HG03196 (cell line): ENCODE data around the gene METTL14.
"Not testable (repeated sequence)": the region's sequence is repeated elsewhere in the genome, so short reads cannot be mapped to it uniquely, and the experiment has no call there.

Experiments
- ATAC-seq: cut with Tn5 transposase; IDR thresholded peaks from one replicate; pipeline ENCODE4 v1.9.1; 2021; ENCODE audit not compliant: unreplicated experiment

Gene METTL14

DNA sequence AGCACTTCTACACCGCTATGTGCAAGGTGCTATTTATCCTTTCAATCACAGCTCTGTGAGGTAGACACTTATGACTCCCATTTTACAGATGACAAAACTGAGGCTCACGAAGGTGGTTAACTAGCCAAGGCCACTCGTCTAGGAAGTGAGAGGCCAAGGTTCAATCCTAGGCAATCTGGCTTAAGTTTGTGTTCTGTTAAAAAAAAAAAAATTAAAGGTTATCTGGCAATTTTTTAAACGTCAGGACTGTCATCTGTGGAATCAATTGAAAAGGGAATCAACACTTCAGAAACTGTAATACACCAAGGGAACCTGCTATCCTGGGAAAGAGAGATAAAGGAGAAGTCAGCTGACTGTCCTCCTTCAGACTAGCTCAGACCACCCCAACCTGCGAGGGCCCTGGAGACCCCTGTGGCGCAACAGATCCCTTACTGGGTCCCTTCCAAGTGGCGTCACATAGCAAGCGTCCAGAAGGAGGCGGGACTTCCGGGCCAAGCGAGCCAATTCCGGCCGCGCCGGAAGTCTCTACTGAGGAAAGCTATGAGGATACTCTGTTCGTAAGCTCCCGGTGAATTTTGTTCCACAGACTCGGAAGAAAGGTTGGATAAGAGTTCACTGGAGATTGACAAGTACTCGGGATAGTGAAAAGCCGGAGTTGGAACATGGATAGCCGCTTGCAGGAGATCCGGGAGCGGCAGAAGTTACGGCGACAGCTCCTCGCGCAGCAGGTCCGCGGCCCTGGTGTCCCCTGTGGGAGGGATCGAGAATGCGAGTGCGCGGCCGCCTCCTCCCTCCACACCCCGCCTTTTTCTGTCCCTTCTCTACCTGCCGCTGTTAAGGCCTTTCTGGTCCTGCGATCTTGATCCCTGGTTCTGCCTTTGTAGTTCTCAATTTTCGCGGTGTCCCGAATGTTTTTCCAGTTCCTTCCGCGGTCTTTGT is at the start of gene METTL14:
Gene METTL14, plus strand, starts transcription at position 520 of the 939 bp plus-strand sequence. Its CDS starts 143 bp downstream, at position 663.
- ATAC-seq, result peak; percentile 100

DNA sequence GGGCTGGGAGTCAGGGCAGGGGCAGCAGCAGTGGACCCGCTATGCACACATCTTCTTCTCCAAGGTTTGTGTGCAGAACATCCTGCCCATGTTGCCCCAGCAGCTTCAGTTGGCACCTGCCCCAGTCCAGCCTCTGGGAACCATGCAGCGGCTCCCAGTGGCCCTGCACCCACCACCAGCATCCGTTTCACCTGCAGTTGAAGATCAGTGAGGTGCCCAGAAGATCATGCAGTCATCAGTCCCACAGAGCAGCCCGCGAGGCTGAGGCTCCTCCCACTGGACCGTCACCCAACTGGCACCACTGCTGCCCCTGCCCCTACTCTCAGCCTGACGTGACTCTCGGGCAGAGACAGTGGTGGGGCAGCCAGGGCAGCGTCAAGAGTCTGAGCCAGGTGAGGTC is 49.1 kb upstream of the METTL14 start:
- not testable (repeated sequence) for ATAC-seq

DNA sequence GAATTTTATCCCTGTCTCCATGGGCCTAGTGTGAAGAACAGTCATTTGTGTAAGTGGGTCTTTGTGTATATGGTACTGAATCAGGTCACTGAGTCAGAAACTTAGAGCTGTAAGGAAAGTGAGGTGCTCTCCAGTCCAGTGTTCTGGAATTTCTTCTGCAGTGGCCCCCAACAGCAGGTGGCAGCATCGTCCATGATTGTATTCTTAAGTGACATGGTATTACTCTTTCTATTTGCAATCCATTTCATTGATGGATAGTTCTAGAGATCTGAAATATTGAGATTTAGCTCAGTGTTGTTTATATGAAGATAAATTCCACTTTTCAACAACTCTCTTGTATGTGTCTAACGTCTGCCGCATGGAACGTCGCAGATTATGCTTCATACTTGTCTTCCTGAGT is 20.5 kb upstream of the METTL14 start:
- ATAC-seq, result not testable (repeated sequence)

DNA sequence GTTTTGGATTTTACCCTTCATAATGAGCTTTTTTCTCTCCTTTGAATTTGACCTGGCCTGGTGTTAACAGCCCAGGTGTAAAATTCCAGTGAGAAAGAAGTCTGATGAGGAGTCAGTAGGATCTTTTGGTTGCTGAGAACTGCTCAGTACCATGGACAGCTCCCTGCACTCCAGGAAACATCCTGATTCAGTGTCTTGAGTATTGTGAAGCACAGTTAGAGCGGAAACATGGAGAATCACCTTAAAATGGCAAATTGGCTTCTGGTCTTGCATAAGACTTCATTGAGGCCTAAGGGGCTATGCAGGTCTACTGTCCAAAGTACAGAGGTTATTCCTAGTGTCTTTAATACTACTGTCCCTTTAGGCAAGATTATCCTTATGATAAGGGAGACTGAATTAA is 16.0 kb upstream of the METTL14 start:
- ATAC-seq, result not testable (repeated sequence)

DNA sequence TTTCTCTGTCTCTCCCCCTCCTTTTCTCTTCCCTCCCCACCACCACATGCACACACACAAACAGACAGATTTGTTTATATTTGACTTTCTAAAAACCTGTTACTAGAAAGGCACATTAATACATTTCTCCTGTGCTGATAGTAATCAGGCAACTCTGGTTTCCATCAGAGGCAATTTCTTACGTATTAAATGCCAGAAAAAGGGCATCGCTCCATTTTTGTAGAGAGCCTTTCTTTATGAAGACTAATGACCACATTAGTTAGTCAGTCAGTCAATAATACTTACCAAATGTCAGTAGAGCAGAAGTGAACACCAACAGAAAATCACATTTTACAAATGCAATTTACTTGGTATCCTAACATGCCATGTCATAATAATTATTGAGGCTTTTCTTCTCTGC is 14.2 kb upstream of the METTL14 start:
- not testable (repeated sequence) for ATAC-seq

DNA sequence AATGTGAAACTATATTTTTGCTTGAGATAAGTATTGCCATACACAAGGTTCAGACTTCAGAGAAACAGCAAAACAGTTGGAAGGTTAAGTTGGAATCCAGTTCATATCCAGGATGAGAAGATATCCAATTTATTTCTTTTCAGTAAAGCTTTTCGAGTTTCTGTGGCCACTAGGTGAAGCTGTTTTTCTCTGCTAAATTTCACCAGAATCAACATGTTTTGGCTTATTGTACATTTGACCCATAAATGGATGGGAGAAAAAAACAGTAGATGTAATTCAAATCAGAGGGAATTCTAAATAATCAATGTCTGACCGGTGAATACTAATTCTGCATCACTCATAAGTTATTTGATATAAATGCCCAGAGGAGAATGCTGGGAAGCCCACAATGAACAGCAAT is 9.1 kb upstream of the METTL14 start:
- ATAC-seq, result no peak

DNA sequence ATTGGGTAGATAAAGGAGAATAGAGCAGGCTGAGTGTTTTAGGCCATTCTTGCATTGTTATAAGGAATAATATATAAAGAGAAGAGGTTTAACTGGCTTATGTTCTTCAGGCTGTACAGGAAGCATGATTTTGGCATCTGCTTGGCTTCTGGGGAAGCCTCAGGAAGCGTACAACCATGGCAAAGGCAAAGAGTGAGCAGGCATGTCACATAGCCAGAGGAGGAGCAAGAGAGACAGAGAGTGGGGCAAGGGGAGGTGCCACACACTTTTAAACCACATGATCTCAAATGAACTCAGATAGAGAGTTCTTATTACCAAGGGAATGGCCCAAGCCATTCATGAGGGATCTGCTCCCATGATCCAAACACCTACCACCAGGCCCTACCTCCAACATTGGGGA is 4.4 kb upstream of the METTL14 start:
- no peak for ATAC-seq

DNA sequence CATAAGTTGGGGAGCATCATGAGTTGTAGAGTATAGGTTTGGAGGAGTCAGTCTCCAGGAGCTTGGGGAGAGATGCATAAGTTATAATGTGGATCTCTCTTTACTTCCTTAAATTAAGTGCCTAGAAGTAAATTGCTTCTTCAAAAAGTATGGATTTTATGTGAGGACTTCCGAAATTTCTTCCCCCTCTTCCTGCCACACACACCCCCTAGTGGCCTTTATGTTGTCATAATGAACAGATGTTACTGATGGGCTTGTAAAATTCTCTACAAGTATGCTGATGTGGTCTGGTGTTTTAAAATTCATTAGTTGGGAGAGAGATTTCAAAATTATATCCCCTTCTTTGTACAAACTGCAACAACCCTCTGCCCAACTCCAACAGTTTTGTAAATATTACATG is 2.3 kb upstream of the METTL14 start:
- ATAC-seq, result no peak

DNA sequence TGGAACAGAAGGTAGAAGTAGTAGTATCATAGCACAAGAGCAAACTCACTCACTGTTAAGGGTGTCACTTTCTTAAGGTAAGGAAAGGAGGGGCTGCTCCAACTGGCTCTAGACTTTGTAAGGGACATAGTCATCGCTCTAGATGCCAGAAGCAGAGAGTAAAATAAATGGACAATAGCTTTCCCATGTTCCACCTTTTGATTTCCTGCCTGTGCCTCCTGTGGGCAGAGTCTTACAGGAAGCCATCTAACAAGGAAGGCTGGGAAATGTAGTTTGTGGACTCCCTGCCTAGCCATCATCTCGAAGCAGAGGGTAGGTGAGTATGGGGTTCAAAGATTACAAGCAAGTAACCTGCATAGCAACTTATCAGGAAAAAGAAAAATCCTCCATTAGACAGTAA is 1.7 kb upstream of the METTL14 start:
- ATAC-seq, result no peak

DNA sequence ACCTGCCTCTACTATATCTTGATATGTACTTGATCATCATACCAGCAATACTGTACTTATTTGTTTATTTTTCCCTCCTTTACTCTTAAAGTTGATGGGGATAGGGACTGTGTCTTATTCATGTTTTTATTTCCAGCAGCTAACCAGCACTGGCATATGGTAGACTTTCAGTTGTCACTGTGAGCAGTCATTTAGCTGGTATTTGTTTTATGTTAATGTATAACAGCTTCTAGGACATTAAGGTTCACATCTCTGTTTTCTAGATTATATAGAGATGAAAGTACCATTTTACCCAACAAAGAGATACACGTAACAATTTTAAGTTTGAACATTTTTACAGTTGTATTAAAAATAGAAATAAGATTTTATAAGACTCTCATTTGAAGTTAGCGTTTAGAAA is 17.9 kb downstream of the METTL14 start:
- ATAC-seq, result no peak

DNA sequence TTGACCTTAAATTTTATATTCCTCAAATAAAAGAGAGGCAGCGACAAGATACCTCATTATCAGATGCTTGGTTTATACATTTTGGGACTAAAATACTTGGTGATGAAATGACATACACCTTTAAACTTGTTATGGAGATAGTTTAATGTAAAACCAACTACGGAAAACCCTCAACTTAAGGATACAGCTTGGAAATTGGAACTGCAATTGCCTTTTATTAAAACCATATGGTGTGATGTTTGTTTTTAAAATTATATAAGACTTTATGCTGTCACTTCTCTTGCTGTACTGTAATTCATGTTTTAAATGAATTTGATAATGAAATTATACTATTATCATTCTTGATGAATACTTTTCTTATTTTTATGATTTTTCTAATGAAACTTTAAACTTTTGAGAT is 25.9 kb downstream of the METTL14 start:
- ATAC-seq, result no peak

DNA sequence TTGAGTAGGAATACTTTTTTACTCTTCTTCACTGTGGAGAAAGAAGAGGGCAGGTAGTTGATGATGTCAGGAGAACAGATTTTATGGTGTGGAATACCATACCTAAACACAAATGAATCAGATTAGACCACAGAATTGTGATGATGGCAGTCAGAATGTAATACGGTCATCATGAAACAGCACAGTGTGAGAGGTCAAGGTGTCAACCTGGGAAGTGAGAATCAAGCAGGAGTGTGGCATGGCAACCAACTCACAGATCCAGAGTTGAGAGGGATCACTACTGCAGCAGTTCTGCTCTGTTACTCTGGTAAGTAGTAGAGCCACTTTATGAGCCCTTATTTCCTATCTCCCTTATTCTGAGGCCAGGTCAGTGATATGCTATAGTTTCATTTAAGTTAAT is 27.7 kb downstream of the METTL14 start:
- no peak for ATAC-seq

DNA sequence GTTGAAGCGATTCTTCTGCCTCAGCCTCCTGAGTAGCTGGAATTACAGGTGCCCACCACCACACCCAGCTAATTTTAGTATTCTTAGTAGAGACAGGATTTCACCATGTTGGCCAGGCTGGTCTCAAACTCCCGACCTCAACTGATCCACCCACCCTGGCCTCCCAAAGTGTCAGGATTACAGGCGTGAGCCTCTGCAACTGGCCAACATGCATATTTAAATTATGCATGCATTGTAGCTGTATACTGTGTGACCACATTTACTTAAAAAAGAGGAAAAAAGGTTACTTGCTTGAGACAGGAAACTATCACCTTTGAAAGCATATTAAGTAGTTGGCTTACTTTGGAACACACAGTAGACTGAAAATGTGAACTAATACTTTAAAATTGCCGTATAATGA is 29.5 kb downstream of the METTL14 start:
- no peak for ATAC-seq

DNA sequence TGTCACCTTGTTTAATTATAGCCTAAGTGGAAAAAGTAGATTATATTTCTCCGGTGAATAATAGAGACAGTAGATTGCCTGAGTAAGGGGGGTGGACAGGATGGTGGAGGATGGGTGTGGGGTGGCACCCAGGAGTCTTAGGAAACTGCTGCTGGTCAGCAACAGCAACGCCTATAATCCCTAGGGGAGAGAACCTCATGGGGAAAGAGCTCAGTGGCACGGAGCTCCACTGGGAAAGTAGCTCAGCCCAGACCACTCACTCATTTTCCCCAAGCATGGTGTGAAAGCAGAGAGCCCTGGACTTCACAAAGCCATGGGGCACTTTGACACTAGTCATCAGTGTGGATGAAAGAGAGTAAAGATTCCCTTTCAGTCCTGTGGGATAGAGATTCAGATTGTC is 31.1 kb downstream of the METTL14 start:
- ATAC-seq, result no peak

DNA sequence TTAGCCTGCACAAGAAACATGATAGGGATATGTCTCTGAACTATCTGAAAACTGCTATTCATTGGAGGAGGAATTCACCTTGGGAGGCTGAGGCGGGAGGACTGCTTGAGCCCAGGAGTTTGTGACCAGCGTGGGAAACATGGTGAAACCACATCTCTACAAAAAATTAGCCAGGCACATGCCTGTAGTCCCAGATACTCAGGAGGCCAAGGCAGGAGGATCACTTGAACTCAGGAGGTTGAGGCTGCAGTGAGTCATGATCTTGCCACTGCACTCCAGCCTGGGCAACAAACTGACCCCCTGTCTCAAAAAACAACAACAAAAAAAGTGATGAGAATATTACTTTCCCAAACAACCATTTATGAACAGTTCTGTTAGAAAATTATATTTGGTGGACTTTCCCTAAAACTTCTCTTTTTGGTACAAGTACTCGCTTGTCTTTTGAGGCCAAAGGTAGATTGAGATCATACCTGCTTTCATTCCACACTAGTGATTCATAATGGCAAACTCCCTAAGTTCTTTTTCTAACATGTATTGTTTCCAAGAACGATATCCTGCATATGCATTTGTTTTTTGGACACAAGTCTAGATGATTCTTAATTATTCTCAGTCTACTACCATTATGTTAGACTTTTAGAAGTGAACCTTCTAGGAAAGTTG is 33.4 kb downstream of the METTL14 start:
- ATAC-seq, result no peak

DNA sequence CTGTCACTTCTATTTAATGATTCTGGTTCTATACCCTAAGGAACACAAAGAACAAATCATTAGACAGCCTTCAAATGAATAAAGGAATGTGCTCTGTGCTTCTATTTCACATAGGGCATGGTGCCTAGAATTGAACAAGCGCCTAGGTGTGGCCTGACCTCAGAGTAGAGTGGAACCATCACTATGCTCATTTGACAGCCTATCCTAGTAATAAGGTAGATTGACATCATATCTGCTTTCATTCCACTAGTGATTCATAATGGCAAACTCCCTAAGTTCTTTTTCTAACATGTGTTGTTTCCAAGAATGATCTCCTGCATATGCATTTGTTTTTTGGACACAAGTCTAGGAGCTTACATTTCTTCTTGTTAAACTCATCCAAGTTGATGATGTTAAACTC is 36.6 kb downstream of the METTL14 start:
- no peak for ATAC-seq

DNA sequence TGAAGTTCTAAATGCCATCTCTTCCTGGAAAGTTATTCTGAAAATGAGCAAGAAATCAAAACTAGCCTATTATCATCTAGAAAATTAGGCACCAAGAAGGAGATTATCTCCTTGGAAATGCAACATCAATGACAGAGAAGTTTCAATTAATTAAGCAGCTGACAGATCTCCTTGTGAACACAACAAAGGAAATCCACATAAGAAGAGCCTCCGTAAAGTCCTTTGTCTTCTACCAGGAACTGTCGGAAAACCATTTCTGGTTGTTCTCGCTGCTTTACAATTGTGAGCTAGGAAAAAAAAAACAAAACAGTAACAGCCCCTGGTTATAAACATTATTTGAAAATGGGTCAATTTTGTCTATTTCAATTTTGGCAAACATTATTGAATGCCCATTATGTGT is 38.2 kb downstream of the METTL14 start:
- ATAC-seq, result no peak

DNA sequence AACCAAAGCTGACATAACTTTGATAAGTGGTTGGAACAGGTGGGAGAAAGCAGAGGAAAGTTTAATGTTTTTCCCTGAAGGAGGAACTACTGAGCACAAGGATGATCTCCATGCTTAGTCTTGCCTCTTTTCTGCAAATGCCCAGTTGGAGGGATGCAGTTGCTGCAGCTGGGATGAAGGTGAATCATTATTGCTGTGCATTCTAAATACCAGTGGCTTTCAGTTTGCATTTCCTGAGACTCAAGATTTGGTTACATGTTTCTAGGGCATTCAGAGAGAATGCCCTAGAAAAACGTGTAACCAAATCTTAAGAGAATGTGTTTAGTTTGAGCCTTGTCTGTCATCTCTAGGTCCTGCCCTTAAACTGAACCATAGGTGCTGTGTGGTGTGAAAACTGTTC is 42.2 kb downstream of the METTL14 start:
- no peak for ATAC-seq

DNA sequence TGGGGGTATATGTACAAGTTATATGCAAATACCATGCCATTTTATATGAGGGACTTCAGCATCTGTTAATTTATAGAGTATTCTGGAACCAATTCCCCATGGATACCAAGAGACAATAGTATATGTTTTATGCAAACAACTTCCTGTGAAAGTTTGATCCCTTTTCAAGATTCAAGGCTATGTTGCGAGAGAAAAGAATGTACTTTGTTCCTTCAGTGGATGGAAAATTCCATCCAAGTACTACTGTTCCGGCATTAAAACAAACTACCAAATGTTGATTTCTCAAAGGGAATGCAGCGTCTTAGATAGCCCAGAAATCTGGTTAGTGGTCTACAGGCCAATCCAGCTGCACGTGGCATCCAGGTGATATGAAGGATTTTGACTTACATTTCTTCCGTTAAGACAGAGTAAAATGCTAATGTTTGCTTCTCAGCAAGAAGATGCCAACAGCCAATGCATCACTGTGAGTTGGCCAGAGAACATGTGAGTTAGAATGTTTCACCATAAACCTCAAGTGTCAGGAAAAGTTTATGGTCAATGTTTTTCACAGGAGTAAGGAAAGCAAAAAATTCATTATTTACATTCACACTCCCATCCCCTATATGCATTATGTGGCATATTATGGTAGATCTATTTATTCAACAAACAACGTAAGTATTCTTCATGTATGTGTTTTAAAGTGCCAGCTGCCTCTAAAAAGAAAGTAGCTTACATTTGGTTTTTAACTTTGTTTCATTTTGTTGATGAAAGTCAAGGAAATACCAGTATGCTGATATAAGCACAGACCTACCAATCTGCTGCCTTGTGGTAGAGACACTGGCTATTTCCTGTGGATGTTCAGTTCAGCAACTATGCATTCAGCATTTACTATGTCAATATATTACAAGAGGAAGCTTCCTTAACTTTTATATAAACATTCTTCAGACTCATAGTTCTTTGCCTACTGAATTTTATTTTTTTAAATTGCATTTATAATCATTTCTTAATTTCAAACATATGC is 44.4 kb downstream of the METTL14 start:
- no peak for ATAC-seq

DNA sequence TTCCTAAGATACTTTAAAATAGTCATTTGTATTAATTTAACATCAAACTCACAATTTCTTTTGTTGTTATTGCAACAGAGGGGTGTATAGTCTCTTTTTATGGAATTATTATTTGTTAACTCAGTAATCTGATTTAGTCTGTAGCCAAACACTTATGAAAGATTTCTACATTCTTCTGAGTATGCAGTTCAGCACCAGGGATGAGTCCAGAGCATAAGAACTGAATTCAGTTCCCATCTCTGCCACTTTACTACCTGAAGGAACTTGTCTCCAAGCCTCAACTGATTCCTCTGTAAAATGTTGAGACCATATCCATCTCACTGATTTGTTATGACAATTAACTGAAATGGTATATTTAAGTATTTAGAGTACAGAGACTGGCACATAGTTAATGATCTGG is 45.5 kb downstream of the METTL14 start:
- no peak for ATAC-seq
